ENCODE results near the gene CLDND1. TPM values are rescaled to one million over a fixed set of nuclear protein-coding genes. Genes with fewer than 3 reads are reported as not detected.
"Not testable (repeated sequence)": the region's sequence is repeated elsewhere in the genome, so short reads cannot be mapped to it uniquely, and the experiment has no call there.

Gene CLDND1
- total RNA-seq, 6 donors from 2014 or later: 23.9 to 91.2 (median 70.1) TPM

DNA sequence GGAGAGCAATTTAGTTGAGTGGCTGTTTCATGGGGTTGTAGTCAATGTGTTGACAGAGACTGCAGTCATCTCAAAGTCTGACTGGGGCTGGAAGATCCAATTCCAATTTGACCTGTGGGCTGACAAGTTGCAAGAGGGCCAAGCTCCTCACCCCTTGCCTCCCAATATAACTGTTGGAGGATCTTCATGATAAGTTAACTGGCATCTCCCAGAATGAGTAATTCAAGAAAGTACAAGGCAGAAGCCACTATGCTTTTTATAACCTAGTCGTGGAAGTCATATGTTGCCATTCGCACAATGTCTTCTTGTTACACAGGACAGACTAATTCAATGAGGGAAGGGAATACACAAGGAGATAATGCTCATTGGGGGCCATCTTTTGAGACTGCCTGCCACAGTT is 38.2 kb upstream of the CLDND1 start:
- no peak overlapping the region for H3K27ac ChIP-seq
- no peaks in the 10 kb centered on the region for H3K36me3 ChIP-seq
- no peaks in the 10 kb centered on the region for H3K9me3 ChIP-seq
- WGBS, 2 donors: 93 to 95% methylated on average over 2 of the region's 2 CpGs
- no peak for TF ChIP-seq EP300 (IDR thresholded peaks at IDR 0.05)
- TF ChIP-seq POLR2AphosphoS5 (IDR thresholded peaks at IDR 0.05): no peak
- TF ChIP-seq, protein P1, sequence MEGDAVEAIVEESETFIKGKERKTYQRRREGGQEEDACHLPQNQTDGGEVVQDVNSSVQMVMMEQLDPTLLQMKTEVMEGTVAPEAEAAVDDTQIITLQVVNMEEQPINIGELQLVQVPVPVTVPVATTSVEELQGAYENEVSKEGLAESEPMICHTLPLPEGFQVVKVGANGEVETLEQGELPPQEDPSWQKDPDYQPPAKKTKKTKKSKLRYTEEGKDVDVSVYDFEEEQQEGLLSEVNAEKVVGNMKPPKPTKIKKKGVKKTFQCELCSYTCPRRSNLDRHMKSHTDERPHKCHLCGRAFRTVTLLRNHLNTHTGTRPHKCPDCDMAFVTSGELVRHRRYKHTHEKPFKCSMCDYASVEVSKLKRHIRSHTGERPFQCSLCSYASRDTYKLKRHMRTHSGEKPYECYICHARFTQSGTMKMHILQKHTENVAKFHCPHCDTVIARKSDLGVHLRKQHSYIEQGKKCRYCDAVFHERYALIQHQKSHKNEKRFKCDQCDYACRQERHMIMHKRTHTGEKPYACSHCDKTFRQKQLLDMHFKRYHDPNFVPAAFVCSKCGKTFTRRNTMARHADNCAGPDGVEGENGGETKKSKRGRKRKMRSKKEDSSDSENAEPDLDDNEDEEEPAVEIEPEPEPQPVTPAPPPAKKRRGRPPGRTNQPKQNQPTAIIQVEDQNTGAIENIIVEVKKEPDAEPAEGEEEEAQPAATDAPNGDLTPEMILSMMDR (IDR thresholded peaks at IDR 0.05): no peak
- no peak for TF ChIP-seq POLR2A (IDR thresholded peaks at IDR 0.05)
- peaks cover 0 to 4% (median 0%) of the 10 kb centered on the region in 4 donors for H3K4me1 ChIP-seq
- DNase-seq: no peak
- H3K4me3 ChIP-seq: no peak overlapping the region
- no peaks in the 10 kb centered on the region for H3K27me3 ChIP-seq
- ATAC-seq (ENCODE audit: low FRiP score in 2 of 2): no peak

DNA sequence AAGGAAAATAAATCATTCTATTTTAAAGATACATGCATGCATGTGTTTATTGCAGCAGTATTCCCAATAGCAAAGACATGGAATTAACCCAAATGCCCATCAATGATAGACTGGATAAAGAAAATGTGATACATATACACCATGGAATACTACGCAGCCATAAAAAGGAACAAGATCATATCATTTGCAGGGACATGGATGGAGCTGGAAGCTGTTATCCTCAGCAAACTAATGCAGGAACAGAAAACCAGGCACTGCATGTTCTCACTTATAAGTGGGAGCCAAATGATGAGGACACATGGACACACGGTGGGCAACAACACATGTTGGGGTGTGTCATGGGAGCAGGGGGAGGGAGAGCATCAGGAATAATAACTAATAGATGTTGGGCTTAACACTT is 37.1 kb upstream of the CLDND1 start:
- not testable (repeated sequence) for H3K4me3 ChIP-seq; H3K27me3 ChIP-seq; ATAC-seq (ENCODE audit: low FRiP score in 2 of 2); H3K4me1 ChIP-seq; H3K36me3 ChIP-seq; H3K27ac ChIP-seq; DNase-seq; H3K9me3 ChIP-seq
- 95 to 100% methylated on average over 2 of the region's 2 CpGs for WGBS, 2 donors

DNA sequence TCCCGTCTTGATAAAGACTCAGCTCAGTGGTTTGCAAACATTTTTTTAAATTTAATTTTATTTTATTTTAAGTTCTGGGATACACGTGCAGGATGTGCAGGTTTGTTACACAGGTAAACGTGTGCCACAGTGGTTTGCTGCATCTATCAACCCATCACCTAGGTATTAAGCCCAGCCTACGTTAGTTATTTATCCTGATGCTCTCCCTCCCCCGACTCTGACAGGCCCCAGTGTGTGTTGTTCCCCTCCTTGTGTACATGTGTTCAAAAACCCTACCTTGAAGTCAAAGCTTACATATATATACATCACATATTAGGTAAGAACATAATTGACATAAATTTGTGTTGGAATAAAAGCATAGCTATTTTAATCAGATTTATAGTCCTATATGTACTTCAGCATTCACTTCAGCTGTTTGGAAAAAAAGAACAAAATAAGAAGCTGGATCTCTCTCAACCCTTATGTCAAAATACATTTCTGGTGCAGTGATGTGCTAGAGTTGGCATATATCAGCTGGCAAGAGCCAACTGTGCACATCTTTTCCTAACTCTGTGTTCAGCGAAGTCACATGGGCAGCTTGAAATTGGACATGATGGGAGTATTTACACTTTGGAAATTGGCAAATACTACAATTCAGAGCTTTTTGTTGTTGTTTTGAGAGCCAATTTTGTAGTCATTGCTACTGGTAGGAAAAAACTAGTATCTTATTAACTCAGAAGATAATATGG is 35.6 kb upstream of the CLDND1 start:
- Histone ChIP-seq H3K4me3 (no peak overlapping the region), H3K9me3 (no peaks in the 10 kb centered on the region), H3K4me1 (peaks cover 0 to 4% (median 0%) of the 10 kb centered on the region in 4 donors), H3K27me3 (no peaks in the 10 kb centered on the region), H3K27ac (no peak overlapping the region), H3K36me3 (no peaks in the 10 kb centered on the region)
- DNase-seq (no peak), ATAC-seq (ENCODE audit: low FRiP score in 2 of 2) (no peak)
- 75 to 77% methylated on average over 6 of the region's 6 CpGs for WGBS, 2 donors
- TF ChIP-seq POLR2A (IDR thresholded peaks at IDR 0.05) (no peak), POLR2AphosphoS5 (IDR thresholded peaks at IDR 0.05) (no peak)

DNA sequence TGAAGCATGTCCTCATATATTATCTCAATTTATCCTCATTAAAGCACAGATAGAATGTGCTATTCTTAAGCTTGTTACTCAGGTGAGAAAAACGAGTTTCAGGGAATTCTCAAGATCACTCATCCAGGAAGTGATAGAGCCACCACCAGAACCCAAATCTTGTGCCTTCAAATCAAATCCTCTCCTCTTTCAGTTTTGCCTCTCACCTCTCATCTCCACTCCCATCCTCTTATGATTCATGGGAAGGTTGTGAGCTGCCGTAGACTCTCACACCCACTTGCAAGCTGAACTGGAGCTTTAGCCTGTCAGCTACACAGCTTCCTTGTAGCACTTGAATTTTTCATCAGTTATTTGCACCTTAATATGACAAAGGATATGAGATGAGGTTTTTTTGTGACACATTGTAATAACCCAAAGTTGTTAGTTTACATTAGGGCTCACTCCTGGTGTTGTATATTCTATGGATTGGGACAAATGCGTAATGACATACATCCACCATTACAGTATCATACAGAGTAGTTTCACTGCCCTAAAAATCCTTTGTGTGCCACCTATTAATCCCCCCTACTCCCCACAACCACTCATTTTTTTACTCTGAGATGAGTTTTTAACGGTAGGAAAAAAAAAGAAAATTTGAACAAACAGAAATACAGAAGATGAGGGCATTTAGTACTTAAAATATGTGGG is 34.8 kb upstream of the CLDND1 start:
- WGBS, 2 donors: 57 to 72% methylated on average over 4 of the region's 4 CpGs
- no peak for ATAC-seq (ENCODE audit: low FRiP score in 2 of 2)
- no peaks in the 10 kb centered on the region for H3K36me3 ChIP-seq

DNA sequence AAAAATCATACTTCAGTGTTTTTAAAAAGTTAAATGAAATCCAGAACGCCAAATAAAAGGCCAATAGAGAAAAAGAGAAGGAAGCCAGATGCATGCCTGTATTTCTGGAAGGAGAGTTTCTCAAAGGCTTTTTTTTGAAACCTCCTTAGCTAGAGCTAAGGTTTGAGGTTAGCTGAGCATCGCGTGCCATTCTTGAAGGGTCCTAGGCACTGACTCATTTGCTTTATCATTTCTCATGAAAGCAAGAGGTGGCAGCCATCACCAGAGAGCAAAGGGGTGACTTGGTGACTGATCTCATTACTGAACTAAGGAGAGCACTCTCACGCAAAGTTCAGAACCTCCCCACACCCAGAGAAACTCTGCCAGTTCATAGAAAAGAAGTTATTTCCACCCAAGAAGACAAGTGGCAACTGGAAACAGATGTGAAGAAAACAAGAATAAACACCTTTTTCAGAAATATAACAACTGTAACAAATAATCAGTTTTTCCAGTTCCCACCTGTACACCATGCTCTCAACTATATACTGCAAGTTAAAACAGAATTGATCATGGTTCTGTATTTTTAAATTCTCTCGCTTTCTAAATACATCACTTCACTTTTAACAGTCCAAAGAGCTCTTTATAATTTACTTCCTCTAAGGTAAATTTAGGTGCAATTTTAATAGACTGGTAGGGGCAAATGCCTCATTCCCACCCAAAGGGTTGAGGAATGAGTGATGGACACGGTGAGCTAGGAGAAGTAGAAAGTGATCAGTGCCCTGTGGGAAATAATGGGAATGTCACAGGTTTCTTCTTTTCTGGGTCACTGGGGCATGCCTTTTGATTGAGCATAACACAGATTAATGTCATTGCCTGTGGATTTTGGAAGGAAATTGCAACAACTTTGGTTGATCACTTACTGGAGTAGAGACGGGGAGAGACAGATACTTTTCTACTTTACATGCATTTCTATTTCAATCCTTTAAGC is 33.7 kb upstream of the CLDND1 start:
- no peaks in the 10 kb centered on the region for H3K4me1 ChIP-seq

More for the DNA sequence above, 34.8 kb upstream of the CLDND1 start:
- Histone ChIP-seq H3K27me3 (no peaks in the 10 kb centered on the region), H3K9me3 (no peaks in the 10 kb centered on the region), H3K4me1 (peaks cover 0 to 4% (median 0%) of the 10 kb centered on the region in 4 donors), H3K27ac (no peak overlapping the region), H3K4me3 (no peak overlapping the region)
- no peak for TF ChIP-seq POLR2A (IDR thresholded peaks at IDR 0.05)
- no peak for TF ChIP-seq POLR2AphosphoS5 (IDR thresholded peaks at IDR 0.05)
- TF ChIP-seq, protein P1 (IDR thresholded peaks at IDR 0.05): no peak
- no peak for TF ChIP-seq EP300 (IDR thresholded peaks at IDR 0.05)
- DNase-seq: no peak

More for the DNA sequence above, 33.7 kb upstream of the CLDND1 start:
- no peak for ATAC-seq (ENCODE audit: low FRiP score in 2 of 2)
- Histone ChIP-seq H3K9me3 (no peaks in the 10 kb centered on the region), H3K27ac (peak overlapping the region in 2 of 4 donors; percentile 26 to 35), H3K4me3 (no peak overlapping the region), H3K27me3 (no peaks in the 10 kb centered on the region), H3K36me3 (no peaks in the 10 kb centered on the region)
- WGBS, 2 donors: 67 to 71% methylated on average over 7 of the region's 7 CpGs
- no peak for DNase-seq
- no peak for TF ChIP-seq EP300 (IDR thresholded peaks at IDR 0.05)
- no peak for TF ChIP-seq POLR2AphosphoS5 (IDR thresholded peaks at IDR 0.05)
- TF ChIP-seq, protein P1 (IDR thresholded peaks at IDR 0.05): no peak
- no peak for TF ChIP-seq POLR2A (IDR thresholded peaks at IDR 0.05)

Data from upper lobe of left lung (tissue), 6 donors.